Stimulated activated CD8-positive, alpha-beta memory T cell treated with anti-CD3 and anti-CD28 coated beads, Interleukin-7, amount 100 ng/mL, for 1 hour (primary cell): ENCODE results near the gene KCNT2.

Source experiments
- DNase-seq, 2 donors: peaks; one replicate each; pipeline ENCODE4 v3.0.0-alpha.2; 2020; ENCODE audit warnings: low read depth in 2 of 2

Gene KCNT2

GRCh38 chr1:196449460-196449859, 158.8 kb downstream of the KCNT2 start:
- no peak for DNase-seq

DNA sequence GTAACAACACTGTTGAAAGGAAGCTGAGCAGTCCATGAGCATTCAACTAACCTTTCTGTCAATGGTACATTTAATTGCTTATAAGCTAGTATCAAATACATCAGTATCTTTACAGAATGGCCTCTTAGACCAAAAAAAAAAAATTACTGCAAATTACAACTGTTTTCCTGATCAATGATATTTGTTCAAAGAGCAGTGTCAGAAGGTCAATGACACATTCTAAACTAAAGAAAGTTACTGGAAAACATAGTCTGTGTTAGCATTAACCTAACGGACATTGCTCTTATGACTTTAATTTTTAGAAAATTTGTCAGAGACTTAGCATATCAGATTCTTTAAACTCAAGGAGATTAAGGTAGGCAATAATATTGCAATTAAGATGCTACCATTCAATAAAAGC, 162.5 kb downstream of the KCNT2 start:
- no peak for DNase-seq

DNA sequence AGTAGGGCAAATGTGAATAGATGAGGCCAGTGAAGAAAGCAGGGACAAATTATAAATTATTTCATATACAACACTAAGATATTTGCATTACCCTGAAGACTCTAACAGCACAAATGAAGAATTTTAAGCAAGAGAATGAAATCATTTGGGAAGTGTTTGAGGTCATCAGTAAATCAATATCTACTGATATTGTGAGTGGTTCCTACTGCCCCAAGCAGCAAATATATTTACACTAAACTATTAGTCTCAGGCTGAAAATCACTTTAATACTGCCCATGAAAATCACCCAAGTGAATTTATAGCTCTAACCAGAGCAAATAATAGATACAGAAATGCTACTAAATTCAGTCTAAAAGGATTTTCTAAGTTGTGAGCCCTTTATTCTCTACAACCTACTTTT, 163.6 kb downstream of the KCNT2 start:
- DNase-seq, result no peak

- DNase-seq, result no peak
Observed at GRCh38 chr1:196442366-196442765, 165.9 kb downstream of the KCNT2 start.

- DNase-seq, result no peak
Observed at GRCh38 chr1:196440711-196441110, 167.5 kb downstream of the KCNT2 start.

DNA sequence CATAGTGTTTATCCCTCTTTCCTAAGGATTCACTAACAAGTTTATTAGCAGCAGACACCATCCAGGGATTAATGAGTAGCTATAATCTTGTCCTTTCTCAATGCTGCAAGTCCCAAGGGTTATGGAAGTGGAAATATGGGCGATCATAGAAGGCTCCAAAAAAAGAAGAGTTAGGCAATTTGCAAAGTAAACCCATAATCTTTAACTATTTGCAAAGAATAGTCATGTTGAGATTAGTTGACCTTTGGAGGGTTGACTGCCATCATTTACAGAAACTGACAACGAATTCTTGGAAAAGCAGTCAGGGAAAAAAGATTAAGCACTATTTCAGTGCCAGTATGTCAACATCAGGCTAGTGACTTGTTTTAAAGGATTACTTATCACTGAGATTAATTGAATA, 169.9 kb downstream of the KCNT2 start:
- DNase-seq, result no peak

DNA sequence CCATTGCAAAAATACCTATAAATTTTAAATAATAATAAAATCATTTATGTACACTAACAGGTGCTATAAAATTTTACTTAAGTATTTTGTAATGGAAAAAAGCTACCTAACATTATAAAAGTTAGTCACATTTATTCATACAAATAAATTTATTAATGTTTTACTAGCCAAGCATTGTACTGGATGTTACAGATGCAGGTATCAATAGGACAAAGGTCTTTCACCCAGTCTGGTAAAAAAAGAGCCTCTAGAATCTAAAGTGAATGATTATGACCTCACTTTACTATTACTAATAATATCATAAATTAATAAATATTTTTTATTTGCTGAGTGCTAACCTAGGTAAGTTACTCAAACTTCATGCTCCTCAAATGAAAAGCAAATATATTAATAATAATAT, 170.6 kb downstream of the KCNT2 start:
- DNase-seq, result no peak

- DNase-seq, result no peak
Observed at GRCh38 chr1:196433000-196433399, 175.2 kb downstream of the KCNT2 start.

GRCh38 chr1:196427976-196428734, 180.1 kb downstream of the KCNT2 start:
- DNase-seq, result no peak

DNA sequence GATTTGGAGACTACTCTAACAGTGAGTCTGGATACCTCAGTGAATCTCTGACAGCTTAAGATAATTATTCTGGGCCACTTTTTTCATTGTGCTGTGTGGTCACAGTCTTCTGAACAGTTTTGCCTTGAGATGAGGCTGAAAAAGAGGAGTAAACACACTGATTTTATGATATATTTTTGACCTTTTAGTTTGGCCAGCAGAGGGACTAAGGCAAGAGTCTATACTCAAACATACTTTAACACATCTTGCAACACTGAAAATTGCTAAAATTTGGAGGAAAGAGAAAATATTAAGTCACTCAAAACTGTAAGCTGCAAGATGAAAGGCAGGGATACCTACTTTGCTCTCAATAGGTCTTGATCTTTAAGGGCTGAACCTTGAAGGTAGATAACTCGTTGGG, 182.7 kb downstream of the KCNT2 start:
- DNase-seq, result no peak

GRCh38 chr1:196423612-196424011, 184.6 kb downstream of the KCNT2 start:
- no peak for DNase-seq

DNA sequence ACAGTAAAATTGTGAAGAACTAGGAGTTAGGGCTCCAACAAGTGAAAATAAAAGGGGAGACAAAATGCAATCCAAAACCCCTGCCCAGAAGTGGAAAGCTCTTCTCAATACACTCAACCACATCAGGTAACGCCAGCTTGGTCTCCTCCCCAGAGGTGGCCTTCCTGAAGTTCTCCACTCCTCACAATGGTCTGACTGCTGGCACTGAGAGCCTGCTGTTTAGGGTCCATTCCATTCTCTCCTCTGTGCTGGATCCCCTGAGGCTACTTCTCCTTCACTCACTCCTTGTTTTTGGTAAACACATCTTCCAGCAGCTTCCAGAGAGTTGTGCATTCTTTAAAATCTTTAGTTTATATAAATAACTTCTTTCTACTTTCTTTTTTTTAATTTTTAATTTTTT, 189.5 kb downstream of the KCNT2 start:
- no peak for DNase-seq

DNA sequence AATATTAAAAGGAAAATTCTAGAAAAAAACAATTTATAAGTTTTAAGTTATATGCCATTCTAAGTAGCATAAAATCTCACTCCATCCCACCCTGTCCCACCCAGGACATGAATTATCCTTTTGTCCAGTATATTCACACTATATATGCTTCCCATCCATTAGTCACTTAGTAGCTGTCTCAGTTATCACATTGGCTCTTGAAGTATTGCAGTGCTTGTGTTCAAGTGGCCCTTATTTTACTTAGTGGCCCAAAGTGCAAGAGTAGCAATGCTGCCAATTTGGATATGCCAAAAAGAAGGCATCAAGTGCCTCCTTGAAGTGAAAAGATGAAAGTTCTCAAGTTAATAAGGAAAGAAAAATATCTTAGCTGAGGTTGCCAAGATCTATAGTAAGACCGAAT, 192.3 kb downstream of the KCNT2 start:
- no peak for DNase-seq

GRCh38 chr1:196412326-196412725, 195.9 kb downstream of the KCNT2 start:
- DNase-seq, result no peak

DNA sequence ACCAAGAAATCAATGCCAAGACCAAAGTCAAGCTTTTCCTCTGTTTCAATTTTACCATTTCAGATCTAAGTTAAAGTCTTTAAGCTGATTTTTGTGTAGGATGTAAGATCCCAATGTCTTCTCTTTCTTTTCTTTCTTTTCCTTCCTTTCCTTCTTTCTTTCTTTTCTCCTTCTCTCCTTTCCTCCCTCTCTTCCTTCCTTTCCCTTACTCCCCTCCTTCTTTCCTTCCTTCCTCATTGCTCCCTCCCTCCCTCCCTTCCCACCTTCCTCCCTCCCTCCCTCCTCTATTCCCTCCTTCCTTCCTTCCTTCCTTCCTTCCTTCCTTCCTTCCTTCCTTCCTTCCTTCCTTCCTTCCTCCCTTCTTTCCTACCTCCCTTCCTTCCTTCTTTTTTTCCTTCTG, 197.5 kb downstream of the KCNT2 start:
- no peak for DNase-seq

- no peak for DNase-seq
Observed at GRCh38 chr1:196409586-196409985, 198.7 kb downstream of the KCNT2 start.

DNA sequence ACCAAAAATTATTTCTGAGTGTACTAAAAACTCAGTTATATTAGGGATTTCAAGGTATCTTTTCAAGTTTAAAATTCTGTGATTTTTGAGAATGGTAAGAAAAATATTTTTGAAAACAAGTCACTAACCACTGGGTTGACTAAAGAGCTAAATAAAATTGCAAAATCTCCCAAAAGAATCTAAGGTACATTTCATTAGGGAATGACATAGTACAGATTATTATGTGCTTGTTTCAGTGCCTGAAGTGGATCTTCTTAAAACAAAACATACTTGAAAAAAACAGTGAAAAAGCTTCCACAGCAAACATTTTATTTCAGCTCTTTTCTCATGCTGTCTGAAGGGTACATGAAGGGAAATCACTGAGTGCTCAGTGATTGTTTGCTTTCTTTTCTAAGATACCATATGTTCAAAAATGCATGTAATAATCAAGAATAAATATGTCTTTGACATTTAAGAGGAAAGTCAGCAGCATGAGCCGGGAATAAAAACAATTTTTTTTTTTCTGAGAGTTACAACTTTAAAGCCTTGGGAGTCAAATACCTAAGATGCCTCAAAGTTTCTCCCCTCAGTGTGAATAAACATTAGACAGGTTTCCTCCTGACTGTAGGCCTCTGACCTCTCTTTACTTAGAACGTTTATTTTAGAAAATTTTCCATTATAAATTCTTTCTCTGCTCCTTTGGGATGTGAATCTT, 200.7 kb downstream of the KCNT2 start:
- no peak for DNase-seq

- DNase-seq, result no peak
Observed at GRCh38 chr1:196405839-196406238, 202.4 kb downstream of the KCNT2 start.

DNA sequence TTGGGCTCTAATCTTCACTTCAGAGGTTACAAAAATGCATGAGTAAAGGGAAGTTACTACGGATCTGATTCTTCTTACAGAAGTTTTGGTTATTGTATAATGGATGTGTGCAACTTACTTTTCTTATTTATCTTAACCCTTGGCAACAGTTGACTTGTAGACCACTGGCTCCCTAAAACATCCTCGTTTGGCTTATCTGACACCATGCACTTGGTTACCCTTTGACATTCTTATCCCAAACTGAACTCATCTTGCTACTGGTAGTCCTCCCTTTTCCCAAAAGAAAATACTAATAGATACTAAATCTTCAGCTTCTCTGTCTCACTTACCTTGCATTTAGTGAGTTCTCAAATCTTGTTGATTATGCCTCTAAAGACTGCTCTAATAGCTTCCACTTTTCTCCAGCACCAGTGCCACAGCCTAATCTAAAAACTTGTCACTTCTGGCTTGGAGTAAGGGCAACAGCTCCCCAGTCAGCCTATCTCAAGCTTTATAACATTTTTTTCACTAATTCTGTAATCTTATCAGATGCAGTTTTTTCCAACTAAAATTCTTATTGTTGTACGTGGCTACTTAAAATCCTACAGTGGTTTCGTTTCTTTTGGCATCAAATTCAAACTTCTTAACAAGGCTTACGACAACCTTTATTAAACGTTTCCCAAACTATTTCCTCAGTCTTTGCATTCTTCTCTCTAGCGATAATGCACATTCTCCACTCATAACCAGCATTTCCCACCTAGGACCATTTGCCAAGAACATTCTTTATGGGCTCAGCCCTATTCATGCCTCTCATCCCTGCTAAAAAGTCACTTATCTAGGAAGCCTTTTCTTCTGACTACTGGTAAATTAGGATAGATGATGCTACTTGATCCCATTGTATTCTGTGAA, 204.2 kb downstream of the KCNT2 start:
- DNase-seq, result no peak

GRCh38 chr1:196401891-196402290, 206.3 kb downstream of the KCNT2 start:
- no peak for DNase-seq

GRCh38 chr1:196401452-196401833, 206.8 kb downstream of the KCNT2 start:
- no peak for DNase-seq
